ENCODE results near the gene RSRC1. TPM values are rescaled to one million over a fixed set of nuclear protein-coding genes. Genes with fewer than 3 reads are reported as not detected.

Gene RSRC1
- total and polyA plus RNA-seq, 2 donors (not counting 1 experiment from before 2014, with no cell fraction given), result 4.5 to 54.6 TPM

- ChIA-PET POLR2A (no interaction called here), CTCF (no interaction called here)
- Histone ChIP-seq H3K9me3 (ENCODE audit: control extremely low read depth in 1 of 3, control insufficient read depth in 2 of 3, insufficient read depth in 1 of 3, low read length in 2 of 3) (no peaks in the 10 kb centered on the region), H3K79me2 (ENCODE audit: control insufficient read depth, insufficient read depth, low read length) (no peaks in the 10 kb centered on the region), H3K36me3 (replicated peaks in 1 of 2; ENCODE audit: control extremely low read depth in 1 of 2, control insufficient read depth in 1 of 2, extremely low read depth in 1 of 2, insufficient read depth in 2 of 2, low read length in 1 of 2) (no peaks in the 10 kb centered on the region), H3K9ac (ENCODE audit: low read length) (no peak overlapping the region), H3K4me1 (ENCODE audit: control insufficient read depth in 2 of 2, insufficient read depth in 2 of 2, low read length in 2 of 2) (no peaks in the 10 kb centered on the region), H3K27ac (ENCODE audit: low read length in 2 of 2) (no peak overlapping the region), H3K4me2 (replicated peaks; ENCODE audit: low read depth, low read length, poor library complexity, severe bottlenecking) (no peak overlapping the region), H2AFZ (ENCODE audit: insufficient read depth, low read depth, low read length, poor library complexity, severe bottlenecking) (no peak overlapping the region), H4K20me1 (ENCODE audit: control insufficient read depth, insufficient read depth, low read length, poor library complexity, severe bottlenecking) (no peaks in the 10 kb centered on the region), H3K4me3 (ENCODE audit: control extremely low read depth in 1 of 5, extremely low read depth in 1 of 5, insufficient read depth in 1 of 5, low read depth in 2 of 5, low read length in 4 of 5) (no peak overlapping the region), H3K27me3 (replicated peaks in 1 of 4; ENCODE audit: control extremely low read depth in 1 of 4, control insufficient read depth in 3 of 4, insufficient read depth in 4 of 4, low read length in 3 of 4) (no peaks in the 10 kb centered on the region)
- Mint-ChIP-seq H3K4me3 (no peak overlapping the region), H3K27me3 (no peaks in the 10 kb centered on the region), H3K9me3 (ENCODE audit: insufficient read depth) (no peaks in the 10 kb centered on the region), H3K27ac (no peak overlapping the region), H3K4me1 (no peaks in the 10 kb centered on the region)
- intact Hi-C loops (cut with micrococcal nuclease), result no loop called here
- DNase-seq (no peak), ATAC-seq (ENCODE audit: low read depth) (no peak)
- WGBS (ENCODE audit: insufficient coverage), result no CpG with 5 or more reads among the region's 2 CpGs
- TF ChIP-seq EZH2 (IDR thresholded peaks at IDR 0.05; ENCODE audit: borderline replicate concordance, insufficient read depth, low read depth, low read length, poor library complexity, severe bottlenecking) (no peak), CTCF (IDR thresholded peaks at IDR 0.05) (no peak)
Measured at GRCh38 chr3:158535918-158536317, 426.0 kb downstream of the RSRC1 start.

GRCh38 chr3:158539414-158540014, 429.6 kb downstream of the RSRC1 start:
- ChIA-PET POLR2A (no interaction called here), CTCF (interaction anchor here (0.8 to 1.0 kb wide), 3 partner anchors 19 to 430 kb away, joined by 3 read pairs; partner anchors contain the start of gene RSRC1)
- no peak overlapping the region for H3K27ac Mint-ChIP-seq
- Histone ChIP-seq H3K9me3 (ENCODE audit: control extremely low read depth in 1 of 3, control insufficient read depth in 2 of 3, insufficient read depth in 1 of 3, low read length in 2 of 3) (no peaks in the 10 kb centered on the region), H3K27me3 (replicated peaks in 1 of 4; ENCODE audit: control extremely low read depth in 1 of 4, control insufficient read depth in 3 of 4, insufficient read depth in 4 of 4, low read length in 3 of 4) (no peaks in the 10 kb centered on the region), H4K20me1 (ENCODE audit: control insufficient read depth, insufficient read depth, low read length, poor library complexity, severe bottlenecking) (no peaks in the 10 kb centered on the region), H3K36me3 (replicated peaks in 1 of 2; ENCODE audit: control extremely low read depth in 1 of 2, control insufficient read depth in 1 of 2, extremely low read depth in 1 of 2, insufficient read depth in 2 of 2, low read length in 1 of 2) (peaks cover 3 to 6% of the 10 kb centered on the region in 2 experiments), H3K4me2 (replicated peaks; ENCODE audit: low read depth, low read length, poor library complexity, severe bottlenecking) (no peak overlapping the region), H2AFZ (ENCODE audit: insufficient read depth, low read depth, low read length, poor library complexity, severe bottlenecking) (no peak overlapping the region), H3K4me1 (ENCODE audit: control insufficient read depth in 2 of 2, insufficient read depth in 2 of 2, low read length in 2 of 2) (no peaks in the 10 kb centered on the region), H3K79me2 (ENCODE audit: control insufficient read depth, insufficient read depth, low read length) (no peaks in the 10 kb centered on the region), H3K9ac (ENCODE audit: low read length) (no peak overlapping the region), H3K27ac (ENCODE audit: low read length in 2 of 2) (no peak overlapping the region), H3K4me3 (ENCODE audit: control extremely low read depth in 1 of 5, extremely low read depth in 1 of 5, insufficient read depth in 1 of 5, low read depth in 2 of 5, low read length in 4 of 5) (no peak overlapping the region)
- DNase-seq (peak; percentile 53), ATAC-seq (ENCODE audit: low read depth) (no peak)
- intact Hi-C loops (cut with micrococcal nuclease), result no loop called here
- WGBS (ENCODE audit: insufficient coverage), result no CpG with 5 or more reads among the region's 3 CpGs
- H3K4me1 Mint-ChIP-seq, result no peaks in the 10 kb centered on the region
- H3K4me3 Mint-ChIP-seq, result no peak overlapping the region
- no peaks in the 10 kb centered on the region for H3K27me3 Mint-ChIP-seq
- H3K9me3 Mint-ChIP-seq (ENCODE audit: insufficient read depth), result no peaks in the 10 kb centered on the region
- TF ChIP-seq CTCF (IDR thresholded peaks at IDR 0.05) (peak; percentile 66), EZH2 (IDR thresholded peaks at IDR 0.05; ENCODE audit: borderline replicate concordance, insufficient read depth, low read depth, low read length, poor library complexity, severe bottlenecking) (no peak)
